ENCODE results near the gene PRKAG2.

DNA sequence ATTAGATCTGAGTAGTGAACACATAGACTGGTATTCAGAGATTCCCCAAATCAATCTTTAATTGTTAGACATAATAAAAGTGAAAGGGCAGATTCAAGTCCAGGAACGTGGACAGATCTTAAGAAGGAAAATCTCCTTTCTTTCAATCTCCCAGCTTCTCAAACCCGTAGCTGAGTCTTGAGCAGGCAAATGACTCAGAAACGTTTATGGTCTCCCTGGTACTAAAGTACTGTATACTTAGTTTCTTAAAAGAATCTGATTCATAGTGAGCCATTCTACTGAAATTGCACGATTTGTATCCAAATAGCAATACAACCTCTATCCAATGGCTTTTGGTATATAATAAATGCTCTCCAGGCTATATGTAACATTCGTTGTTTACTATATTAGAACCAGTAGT lies 216.8 kb downstream of the PRKAG2 start:
- TF ChIP-seq, protein P1, sequence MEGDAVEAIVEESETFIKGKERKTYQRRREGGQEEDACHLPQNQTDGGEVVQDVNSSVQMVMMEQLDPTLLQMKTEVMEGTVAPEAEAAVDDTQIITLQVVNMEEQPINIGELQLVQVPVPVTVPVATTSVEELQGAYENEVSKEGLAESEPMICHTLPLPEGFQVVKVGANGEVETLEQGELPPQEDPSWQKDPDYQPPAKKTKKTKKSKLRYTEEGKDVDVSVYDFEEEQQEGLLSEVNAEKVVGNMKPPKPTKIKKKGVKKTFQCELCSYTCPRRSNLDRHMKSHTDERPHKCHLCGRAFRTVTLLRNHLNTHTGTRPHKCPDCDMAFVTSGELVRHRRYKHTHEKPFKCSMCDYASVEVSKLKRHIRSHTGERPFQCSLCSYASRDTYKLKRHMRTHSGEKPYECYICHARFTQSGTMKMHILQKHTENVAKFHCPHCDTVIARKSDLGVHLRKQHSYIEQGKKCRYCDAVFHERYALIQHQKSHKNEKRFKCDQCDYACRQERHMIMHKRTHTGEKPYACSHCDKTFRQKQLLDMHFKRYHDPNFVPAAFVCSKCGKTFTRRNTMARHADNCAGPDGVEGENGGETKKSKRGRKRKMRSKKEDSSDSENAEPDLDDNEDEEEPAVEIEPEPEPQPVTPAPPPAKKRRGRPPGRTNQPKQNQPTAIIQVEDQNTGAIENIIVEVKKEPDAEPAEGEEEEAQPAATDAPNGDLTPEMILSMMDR (IDR thresholded peaks at IDR 0.05; ENCODE audit: low read depth, low read length, poor library complexity, severe bottlenecking): no peak
- TF ChIP-seq EZH2phosphoT487 (IDR thresholded peaks at IDR 0.05; ENCODE audit: borderline replicate concordance, low read length): no peak

All from DOHH2 (cell line).